Measurements from ENCODE around the gene THRAP3. TPM values are rescaled to one million over a fixed set of nuclear protein-coding genes. Genes with fewer than 3 reads are reported as not detected.

THRAP3 gene
- total RNA-seq, 1 donor from 2014 or later = 39.5 TPM

DNA sequence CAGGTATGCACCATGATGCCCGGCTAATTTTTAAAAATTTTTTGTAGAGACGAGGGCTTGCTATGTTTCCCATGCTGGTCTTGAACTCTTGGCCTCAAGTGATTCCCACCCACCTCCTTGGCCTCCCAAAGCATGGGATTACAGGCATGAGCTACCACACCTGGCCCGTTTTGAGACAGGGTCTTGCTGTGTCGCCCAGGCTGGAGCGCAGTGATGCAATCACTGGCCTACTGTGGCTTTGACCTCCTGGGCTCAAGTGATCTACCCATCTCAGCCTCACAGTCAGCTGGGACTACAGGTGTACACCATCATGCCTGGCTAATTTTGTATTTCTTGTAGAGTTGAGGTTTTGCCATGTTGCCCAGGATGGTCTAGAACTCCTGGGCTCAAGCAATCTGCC lies 74.4 kb downstream of the THRAP3 start:
- peaks cover 61 to 97% of the 10 kb centered on the region in 2 donors for H3K36me3 ChIP-seq
- TF ChIP-seq, protein P1, sequence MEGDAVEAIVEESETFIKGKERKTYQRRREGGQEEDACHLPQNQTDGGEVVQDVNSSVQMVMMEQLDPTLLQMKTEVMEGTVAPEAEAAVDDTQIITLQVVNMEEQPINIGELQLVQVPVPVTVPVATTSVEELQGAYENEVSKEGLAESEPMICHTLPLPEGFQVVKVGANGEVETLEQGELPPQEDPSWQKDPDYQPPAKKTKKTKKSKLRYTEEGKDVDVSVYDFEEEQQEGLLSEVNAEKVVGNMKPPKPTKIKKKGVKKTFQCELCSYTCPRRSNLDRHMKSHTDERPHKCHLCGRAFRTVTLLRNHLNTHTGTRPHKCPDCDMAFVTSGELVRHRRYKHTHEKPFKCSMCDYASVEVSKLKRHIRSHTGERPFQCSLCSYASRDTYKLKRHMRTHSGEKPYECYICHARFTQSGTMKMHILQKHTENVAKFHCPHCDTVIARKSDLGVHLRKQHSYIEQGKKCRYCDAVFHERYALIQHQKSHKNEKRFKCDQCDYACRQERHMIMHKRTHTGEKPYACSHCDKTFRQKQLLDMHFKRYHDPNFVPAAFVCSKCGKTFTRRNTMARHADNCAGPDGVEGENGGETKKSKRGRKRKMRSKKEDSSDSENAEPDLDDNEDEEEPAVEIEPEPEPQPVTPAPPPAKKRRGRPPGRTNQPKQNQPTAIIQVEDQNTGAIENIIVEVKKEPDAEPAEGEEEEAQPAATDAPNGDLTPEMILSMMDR (IDR thresholded peaks at IDR 0.05) = no peak
- H3K27ac ChIP-seq = no peak overlapping the region
- no peak for DNase-seq (ENCODE audit: low spot score in 2 of 2)
- peaks cover 0 to 2% of the 10 kb centered on the region in 2 donors for H3K4me1 ChIP-seq
- intact Hi-C loops (cut with DNase I) = no loop called here
- H3K27me3 ChIP-seq = no peaks in the 10 kb centered on the region
- no peak overlapping the region for H3K4me3 ChIP-seq
- no peaks in the 10 kb centered on the region for H3K9me3 ChIP-seq

DNA sequence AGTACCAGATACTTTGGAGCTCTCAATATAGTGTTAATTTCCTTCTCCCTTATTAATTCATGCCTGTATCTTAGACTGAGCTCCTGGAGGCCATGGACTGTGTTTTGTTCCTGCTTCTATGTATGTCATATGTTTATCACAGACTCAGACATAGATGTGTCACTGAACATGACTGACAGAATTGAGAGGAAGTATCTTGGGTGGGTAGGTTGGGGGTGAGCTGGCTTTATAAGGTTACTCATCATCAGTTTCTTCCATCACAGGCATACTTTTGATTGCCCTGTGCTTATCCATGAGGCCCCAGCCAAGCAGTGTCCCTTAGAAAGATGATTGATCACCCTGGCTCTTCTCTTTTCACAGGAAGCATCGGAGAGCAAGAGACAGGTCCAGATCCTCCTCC lies 76.3 kb downstream of the THRAP3 start:
- H3K4me3 ChIP-seq = no peak overlapping the region
- TF ChIP-seq, protein P1 (IDR thresholded peaks at IDR 0.05) = no peak
- peaks cover 0 to 2% of the 10 kb centered on the region in 2 donors for H3K4me1 ChIP-seq
- H3K27me3 ChIP-seq = no peaks in the 10 kb centered on the region
- H3K27ac ChIP-seq = peak overlapping the region; percentile 38
- peaks cover 59 to 84% of the 10 kb centered on the region in 2 donors for H3K36me3 ChIP-seq
- no peak for DNase-seq (ENCODE audit: low spot score in 2 of 2)
- H3K9me3 ChIP-seq = no peaks in the 10 kb centered on the region
- intact Hi-C loops (cut with DNase I) = no loop called here

DNA sequence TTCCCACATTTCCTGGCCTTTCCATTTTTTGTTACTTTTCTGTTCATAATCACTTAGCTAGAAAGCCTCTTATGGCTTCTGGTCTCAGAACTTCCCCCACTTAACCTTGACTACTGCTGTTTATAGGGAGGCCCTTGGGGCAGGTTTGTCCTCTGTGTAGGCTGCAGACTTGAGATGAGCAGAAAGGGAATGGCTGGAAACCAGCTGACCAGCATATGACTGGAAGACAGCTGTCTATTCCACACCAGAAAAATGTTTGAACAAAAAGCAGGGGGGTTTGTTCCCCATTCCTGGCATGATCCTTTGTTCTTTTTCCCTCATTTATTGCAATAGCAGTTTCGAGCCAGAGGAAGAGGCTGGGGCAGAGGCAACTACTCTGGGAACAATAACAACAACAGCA lies 77.0 kb downstream of the THRAP3 start:
- peaks cover 59 to 80% of the 10 kb centered on the region in 2 donors for H3K36me3 ChIP-seq
- intact Hi-C loops (cut with DNase I) = no loop called here
- H3K27ac ChIP-seq = no peak overlapping the region

DNA sequence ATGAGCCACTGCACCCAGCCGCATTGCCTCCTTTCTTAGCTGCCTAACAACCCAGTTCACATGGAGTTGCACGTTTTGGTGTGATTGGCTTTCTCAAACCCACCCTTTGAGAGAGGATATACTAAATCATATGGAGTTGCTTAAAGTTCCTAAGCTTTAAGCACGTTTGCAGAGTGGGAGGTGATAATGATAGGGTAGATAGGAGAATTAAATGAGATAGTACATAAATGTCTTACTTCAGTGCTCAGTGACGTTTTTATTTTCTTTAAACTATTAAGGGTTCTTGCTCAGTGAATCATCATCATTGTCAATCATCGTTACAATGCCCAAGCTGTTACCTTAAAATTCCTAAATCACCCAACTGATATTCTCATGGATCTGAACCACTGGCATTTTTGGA lies 79.0 kb downstream of the THRAP3 start:
- Histone ChIP-seq H3K27me3 (no peaks in the 10 kb centered on the region), H3K4me3 (no peak overlapping the region), H3K4me1 (peaks cover 4 to 13% of the 10 kb centered on the region in 2 donors), H3K36me3 (peaks cover 45 to 60% of the 10 kb centered on the region in 2 donors), H3K27ac (no peak overlapping the region), H3K9me3 (no peaks in the 10 kb centered on the region)
- TF ChIP-seq, protein P1 (IDR thresholded peaks at IDR 0.05) = no peak
- intact Hi-C loops (cut with DNase I) = no loop called here
- no peak for DNase-seq (ENCODE audit: low spot score in 2 of 2)

More for the DNA sequence above, 77.0 kb downstream of the THRAP3 start:
- Histone ChIP-seq H3K9me3 (no peaks in the 10 kb centered on the region), H3K4me1 (peaks cover 4 to 6% of the 10 kb centered on the region in 2 donors), H3K27me3 (no peaks in the 10 kb centered on the region), H3K4me3 (no peak overlapping the region)
- TF ChIP-seq, protein P1 (IDR thresholded peaks at IDR 0.05) = no peak
- no peak for DNase-seq (ENCODE audit: low spot score in 2 of 2)

DNA sequence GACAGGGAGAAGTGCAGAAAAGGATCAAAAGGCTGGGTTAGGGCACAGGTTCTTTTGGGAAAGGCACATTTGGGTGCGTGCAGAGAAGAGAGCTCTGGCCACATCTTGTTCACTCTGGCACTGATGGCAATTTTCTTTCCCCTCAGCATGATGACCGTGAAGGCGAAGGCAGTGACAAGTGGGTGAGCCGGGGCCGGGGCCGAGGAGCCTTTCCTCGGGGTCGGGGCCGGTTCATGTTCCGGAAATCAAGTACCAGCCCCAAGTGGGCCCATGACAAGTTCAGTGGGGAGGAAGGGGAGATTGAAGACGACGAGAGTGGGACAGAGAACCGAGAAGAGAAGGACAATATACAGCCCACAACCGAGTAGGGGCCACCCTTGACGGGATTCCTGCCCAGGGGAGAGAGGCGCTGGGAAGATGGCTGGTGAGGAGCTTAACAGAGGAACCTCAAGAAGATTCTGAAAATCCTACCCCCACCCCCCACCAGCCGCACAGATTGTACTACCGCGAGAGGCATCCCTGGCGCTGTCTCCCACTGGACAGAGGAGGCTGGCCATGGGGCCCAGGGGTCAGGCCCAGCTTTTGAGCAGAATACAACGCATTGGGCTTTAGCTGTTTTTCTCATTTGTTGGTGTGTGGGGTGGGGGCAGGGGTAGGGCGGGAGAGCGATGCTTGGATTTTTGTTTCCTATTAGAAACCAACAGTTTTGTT lies 79.6 kb downstream of the THRAP3 start:
- intact Hi-C loops (cut with DNase I) = no loop called here
- Histone ChIP-seq H3K36me3 (peaks cover 42 to 54% of the 10 kb centered on the region in 2 donors), H3K9me3 (no peaks in the 10 kb centered on the region), H3K4me1 (peaks cover 4 to 13% of the 10 kb centered on the region in 2 donors), H3K27me3 (no peaks in the 10 kb centered on the region), H3K27ac (no peak overlapping the region), H3K4me3 (no peak overlapping the region)
- no peak for DNase-seq (ENCODE audit: low spot score in 2 of 2)
- TF ChIP-seq, protein P1 (IDR thresholded peaks at IDR 0.05) = no peak

All from ascending aorta (tissue), 2 donors.